ENCODE results near the gene TMEM163. TPM values are rescaled to one million over a fixed set of nuclear protein-coding genes. Genes with fewer than 3 reads are reported as not detected.

Gene TMEM163
- total and polyA plus RNA-seq, 2 donors (not counting 3 experiments of a cell fraction or from before 2014, with no cell fraction given): 1.0 to 2.8 TPM

DNA sequence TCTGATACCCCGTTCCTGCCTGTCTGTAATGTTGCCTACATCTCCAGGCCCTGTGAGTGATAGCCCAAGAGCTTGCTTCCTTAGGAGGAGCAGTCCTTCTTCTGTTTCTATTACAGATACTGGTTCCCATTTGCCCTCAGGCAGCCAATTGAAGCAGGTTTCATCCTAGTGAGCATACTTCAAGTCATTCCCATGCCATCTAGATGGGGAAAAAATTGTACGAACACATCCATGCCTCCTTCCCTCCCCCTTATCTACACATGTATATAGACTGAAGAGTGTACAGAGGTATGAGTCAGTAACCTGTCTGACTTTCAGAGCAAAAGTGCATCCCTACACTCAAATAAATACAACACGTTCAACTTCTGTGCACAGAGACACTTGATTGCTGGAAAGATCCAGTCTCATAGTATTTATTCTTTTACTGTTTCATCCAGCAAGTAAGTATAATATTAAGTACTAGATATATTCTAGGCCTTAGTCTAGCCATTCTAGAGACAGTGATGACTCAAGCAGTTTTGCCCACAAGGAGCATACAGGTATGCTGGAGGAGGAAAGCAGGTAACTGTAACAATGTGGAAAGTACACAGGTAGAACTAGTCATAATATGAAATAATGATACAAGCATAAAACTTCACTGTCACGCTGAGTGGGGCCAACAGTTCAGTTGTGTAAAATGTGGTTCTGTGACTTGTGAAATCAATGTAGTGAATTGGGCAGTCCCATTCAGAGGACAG is 311.5 kb downstream of the TMEM163 start:
- Histone ChIP-seq H3K9me1 (replicated peaks; ENCODE audit: control insufficient read depth, extremely low read depth, insufficient read depth, low read length) (no peaks in the 10 kb centered on the region), H4K20me1 (replicated peaks; ENCODE audit: control insufficient read depth, extremely low read depth, insufficient read depth, low read length) (no peaks in the 10 kb centered on the region), H3K4me1 (ENCODE audit: control insufficient read depth, extremely low read depth, insufficient read depth, low read length) (peaks cover 56% of the 10 kb centered on the region), H3K79me2 (ENCODE audit: control insufficient read depth, insufficient read depth, low read length) (no peaks in the 10 kb centered on the region), H3K4me2 (ENCODE audit: insufficient read depth, low read length) (no peak overlapping the region), H3K27ac (ENCODE audit: insufficient read depth, low read depth, low read length) (no peak overlapping the region), H3K27me3 (ENCODE audit: control insufficient read depth in 2 of 2, insufficient read depth in 2 of 2, low read length in 2 of 2) (no peaks in the 10 kb centered on the region), H3K9ac (replicated peaks; ENCODE audit: extremely low read depth, insufficient read depth, low read length) (no peak overlapping the region), H2AFZ (ENCODE audit: low read depth, low read length) (no peak overlapping the region), H3K9me3 (replicated peaks; ENCODE audit: control insufficient read depth, insufficient read depth, low read length) (no peaks in the 10 kb centered on the region), H3K4me3 (replicated peaks in 1 of 3; ENCODE audit: insufficient read depth in 1 of 3, low read depth in 1 of 3, low read length in 3 of 3) (no peak overlapping the region), H3K36me3 (ENCODE audit: control insufficient read depth in 2 of 2, extremely low read depth in 1 of 2, insufficient read depth in 2 of 2, low read length in 2 of 2) (peaks cover 0 to 4% of the 10 kb centered on the region in 2 experiments)
- dilution Hi-C loops (cut with MboI; ENCODE audit: extremely low pct_ligation_motif_present, low sequenced_read_pairs) (no loop called here), intact Hi-C loops (cut with micrococcal nuclease) (loop anchor here (10.0 kb wide), 1 partner anchor 277 kb away; no protein-coding TSS in a partner anchor)
- CTCF ChIA-PET: interaction anchor here (0.7 to 1.5 kb wide), 5 partner anchors 12 to 289 kb away, joined by 3 to 6 read pairs (median 4); no protein-coding TSS in a partner anchor
- BruUV-seq (replicated peaks): no TSS peak
- no peak for DNase-seq (ENCODE audit: low read depth, low spot score)
- no peak for FAIRE-seq
- TF ChIP-seq POLR2AphosphoS5 (IDR thresholded peaks at IDR 0.05; ENCODE audit: insufficient read depth, low read depth, low read length) (no peak), GATA2 (IDR thresholded peaks at IDR 0.05; ENCODE audit: insufficient read depth, insufficient read length, low read depth, low read length) (no peak), POLR2A (IDR thresholded peaks at IDR 0.05; ENCODE audit: low read depth, low read length) (no peak), JUN (IDR thresholded peaks at IDR 0.05; ENCODE audit: borderline replicate concordance, insufficient read depth, insufficient read length, low read depth) (no peak), EZH2 (IDR thresholded peaks at IDR 0.05; ENCODE audit: borderline replicate concordance, low read depth, low read length, severe bottlenecking) (no peak), FOS (IDR thresholded peaks at IDR 0.05; ENCODE audit: borderline replicate concordance, insufficient read depth, low read length) (no peak), MYC (IDR thresholded peaks at IDR 0.05; ENCODE audit: low read depth, low read length) (no peak)
- TF ChIP-seq, protein P1, sequence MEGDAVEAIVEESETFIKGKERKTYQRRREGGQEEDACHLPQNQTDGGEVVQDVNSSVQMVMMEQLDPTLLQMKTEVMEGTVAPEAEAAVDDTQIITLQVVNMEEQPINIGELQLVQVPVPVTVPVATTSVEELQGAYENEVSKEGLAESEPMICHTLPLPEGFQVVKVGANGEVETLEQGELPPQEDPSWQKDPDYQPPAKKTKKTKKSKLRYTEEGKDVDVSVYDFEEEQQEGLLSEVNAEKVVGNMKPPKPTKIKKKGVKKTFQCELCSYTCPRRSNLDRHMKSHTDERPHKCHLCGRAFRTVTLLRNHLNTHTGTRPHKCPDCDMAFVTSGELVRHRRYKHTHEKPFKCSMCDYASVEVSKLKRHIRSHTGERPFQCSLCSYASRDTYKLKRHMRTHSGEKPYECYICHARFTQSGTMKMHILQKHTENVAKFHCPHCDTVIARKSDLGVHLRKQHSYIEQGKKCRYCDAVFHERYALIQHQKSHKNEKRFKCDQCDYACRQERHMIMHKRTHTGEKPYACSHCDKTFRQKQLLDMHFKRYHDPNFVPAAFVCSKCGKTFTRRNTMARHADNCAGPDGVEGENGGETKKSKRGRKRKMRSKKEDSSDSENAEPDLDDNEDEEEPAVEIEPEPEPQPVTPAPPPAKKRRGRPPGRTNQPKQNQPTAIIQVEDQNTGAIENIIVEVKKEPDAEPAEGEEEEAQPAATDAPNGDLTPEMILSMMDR (IDR thresholded peaks at IDR 0.05; ENCODE audit: extremely low read depth in 1 of 2, insufficient read depth in 1 of 2, low read depth in 1 of 2, low read length in 2 of 2): no peak
- TF ChIP-seq, protein P2, sequence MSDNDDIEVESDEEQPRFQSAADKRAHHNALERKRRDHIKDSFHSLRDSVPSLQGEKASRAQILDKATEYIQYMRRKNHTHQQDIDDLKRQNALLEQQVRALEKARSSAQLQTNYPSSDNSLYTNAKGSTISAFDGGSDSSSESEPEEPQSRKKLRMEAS (IDR thresholded peaks at IDR 0.05; ENCODE audit: insufficient read depth, insufficient read length): no peak
- POLR2A ChIA-PET: no interaction called here
